GM18505 (cell line): ENCODE data around the gene AQP3.
A peak's percentile ranks its signal among the peaks of the same experiment; 100 is the strongest.
"Not testable (repeated sequence)": the region's sequence is repeated elsewhere in the genome, so short reads cannot be mapped to it uniquely, and the experiment has no call there.

Source experiments
- ATAC-seq: cut with Tn5 transposase; IDR thresholded peaks from one replicate; pipeline ENCODE4 v1.9.1; 2021; ENCODE audit not compliant: unreplicated experiment
- POLR2A ChIP-seq: IDR thresholded peaks from 4 replicates; pipeline ENCODE4 v1.6.1; 2011; ENCODE audit warnings: borderline replicate concordance; ENCODE audit not compliant: insufficient read depth, insufficient read length; ENCODE audit errors: extremely low read depth

AQP3 gene

GRCh38 chr9:33446946-33447798, at the start of gene AQP3:
Gene AQP3 (minus strand): TSS chr9:33447593. CDS start chr9:33447530, 63 bp downstream.
- ATAC-seq = no peak
- TF ChIP-seq POLR2A = no peak

- not testable (repeated sequence) for ATAC-seq
These were observed 46.4 kb upstream of the AQP3 start for GRCh38 chr9:33493819-33494218.

GRCh38 chr9:33489066-33489465, 41.7 kb upstream of the AQP3 start:
- no peak for ATAC-seq
- no peak for TF ChIP-seq POLR2A

GRCh38 chr9:33485312-33485711, 37.9 kb upstream of the AQP3 start:
- ATAC-seq = not testable (repeated sequence)

GRCh38 chr9:33480976-33481375, 33.6 kb upstream of the AQP3 start:
- no peak for ATAC-seq
- TF ChIP-seq POLR2A = no peak

GRCh38 chr9:33480106-33480505, 32.7 kb upstream of the AQP3 start:
- TF ChIP-seq POLR2A = no peak
- ATAC-seq = no peak

GRCh38 chr9:33476503-33476902, 29.1 kb upstream of the AQP3 start:
- TF ChIP-seq POLR2A = no peak
- no peak for ATAC-seq

GRCh38 chr9:33475357-33475756, 28.0 kb upstream of the AQP3 start:
- no peak for TF ChIP-seq POLR2A
- ATAC-seq = no peak

GRCh38 chr9:33473643-33474352, 26.4 kb upstream of the AQP3 start, which contains the start of gene NOL6:
Gene NOL6 (minus strand): TSS chr9:33473924. CDS start chr9:33473842, 82 bp downstream.
- peak; percentile 89 for TF ChIP-seq POLR2A
- ATAC-seq = peak; percentile 97

GRCh38 chr9:33472881-33473615, 25.7 kb upstream of the AQP3 start:
- ATAC-seq = no peak
- TF ChIP-seq POLR2A = no peak

- ATAC-seq = no peak
- TF ChIP-seq POLR2A = no peak
These were observed 24.9 kb upstream of the AQP3 start for GRCh38 chr9:33472171-33472880.

GRCh38 chr9:33471361-33471760, 24.0 kb upstream of the AQP3 start:
- ATAC-seq = no peak
- no peak for TF ChIP-seq POLR2A

GRCh38 chr9:33469891-33470290, 22.5 kb upstream of the AQP3 start:
- ATAC-seq = no peak
- no peak for TF ChIP-seq POLR2A
